WTC11 (cell line): ENCODE data around the gene EDDM13.

Source experiments
- ETV6 ChIP-seq: sonication (generic); formaldehyde crosslinking; IDR thresholded peaks from 2 replicates; pipeline ENCODE4 v1.8.1; 2022; ENCODE audit warnings: mild to moderate bottlenecking, missing genetic modification reagents
- FOXJ3 ChIP-seq: sonication (generic); formaldehyde crosslinking; IDR thresholded peaks from 2 replicates; pipeline ENCODE4 v1.9.0; 2021; ENCODE audit warnings: missing genetic modification reagents, mild to moderate bottlenecking, borderline replicate concordance
- GRHL2 ChIP-seq: fragments of 250-450 bp; sonication (Bioruptor Pico); IDR thresholded peaks from 2 replicates; pipeline ENCODE4 v1.8.0; 2022; ENCODE audit warnings: mild to moderate bottlenecking, moderate library complexity; ENCODE audit not compliant: insufficient replicate concordance, severe bottlenecking
- SP1 ChIP-seq: sonication (generic); formaldehyde crosslinking; conservative IDR thresholded peaks from 2 replicates; pipeline ENCODE4 v1.8.1; 2022; ENCODE audit warnings: missing genetic modification reagents
- TEAD4 ChIP-seq: sonication (generic); formaldehyde crosslinking; IDR thresholded peaks from 2 replicates; pipeline ENCODE4 v1.8.0; 2022; ENCODE audit warnings: mild to moderate bottlenecking, missing genetic modification reagents
- ZNF317 ChIP-seq: sonication (generic); formaldehyde crosslinking; IDR thresholded peaks from 2 replicates; pipeline ENCODE4 v1.8.1; 2023; ENCODE audit warnings: low read depth, mild to moderate bottlenecking, moderate library complexity, missing genetic modification reagents, borderline replicate concordance
- TF ChIP-seq, protein P1 (sequence below): sonication (generic); formaldehyde crosslinking; IDR thresholded peaks from 2 replicates; pipeline ENCODE4 v1.8.1; 2023; ENCODE audit warnings: mild to moderate bottlenecking, moderate library complexity, missing genetic modification reagents
- TF ChIP-seq, protein P2 (sequence below): fragments of 200-600 bp; IDR thresholded peaks from 2 replicates; pipeline ENCODE4 v1.8.0; 2022; ENCODE audit warnings: antibody characterized with exemption
- TF ChIP-seq, protein P3 (sequence below): sonication (generic); formaldehyde crosslinking; IDR thresholded peaks from 2 replicates; pipeline ENCODE4 v1.8.0; 2022; ENCODE audit warnings: missing genetic modification reagents
- TF ChIP-seq, protein P4 (sequence below): sonication (generic); formaldehyde crosslinking; IDR thresholded peaks from 2 replicates; pipeline ENCODE4 v1.8.1; 2022; ENCODE audit warnings: missing genetic modification reagents, borderline replicate concordance
- TF ChIP-seq, protein P5 (sequence below): sonication (generic); formaldehyde crosslinking; IDR thresholded peaks from 2 replicates; pipeline ENCODE4 v1.8.1; 2022; ENCODE audit warnings: mild to moderate bottlenecking, moderate library complexity, missing genetic modification reagents
- TF ChIP-seq, protein P6 (sequence below): fragments of 250-450 bp; sonication (Bioruptor Pico); IDR thresholded peaks from 2 replicates; pipeline ENCODE4 v1.9.0; 2021; ENCODE audit warnings: moderate library complexity, mild to moderate bottlenecking, inconsistent platforms, borderline replicate concordance
- TF ChIP-seq, protein P7 (sequence below): sonication (generic); formaldehyde crosslinking; IDR thresholded peaks from 2 replicates; pipeline ENCODE4 v1.8.1; 2023; ENCODE audit warnings: mild to moderate bottlenecking, missing genetic modification reagents, moderate library complexity

DNA sequence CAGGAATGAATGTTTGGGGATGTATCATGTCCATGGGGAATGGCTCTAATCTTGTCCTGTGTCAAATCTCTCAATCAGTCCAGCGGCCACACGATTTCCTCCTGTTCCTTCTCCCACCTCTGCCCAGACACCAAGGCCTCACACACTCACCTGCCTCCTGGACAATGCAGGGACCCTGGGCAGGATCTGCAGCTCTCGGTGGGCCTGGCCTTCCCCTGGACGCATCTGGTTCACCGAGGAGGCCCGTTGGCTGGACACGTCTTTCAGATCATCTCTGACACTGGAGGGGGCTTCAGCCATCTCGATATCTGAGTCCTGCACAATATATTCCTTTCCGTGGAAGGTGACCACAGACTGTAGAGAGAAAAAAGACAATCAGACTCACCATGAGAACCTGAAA, 49.1 kb upstream of the EDDM13 start:
- TF ChIP-seq, protein P1, sequence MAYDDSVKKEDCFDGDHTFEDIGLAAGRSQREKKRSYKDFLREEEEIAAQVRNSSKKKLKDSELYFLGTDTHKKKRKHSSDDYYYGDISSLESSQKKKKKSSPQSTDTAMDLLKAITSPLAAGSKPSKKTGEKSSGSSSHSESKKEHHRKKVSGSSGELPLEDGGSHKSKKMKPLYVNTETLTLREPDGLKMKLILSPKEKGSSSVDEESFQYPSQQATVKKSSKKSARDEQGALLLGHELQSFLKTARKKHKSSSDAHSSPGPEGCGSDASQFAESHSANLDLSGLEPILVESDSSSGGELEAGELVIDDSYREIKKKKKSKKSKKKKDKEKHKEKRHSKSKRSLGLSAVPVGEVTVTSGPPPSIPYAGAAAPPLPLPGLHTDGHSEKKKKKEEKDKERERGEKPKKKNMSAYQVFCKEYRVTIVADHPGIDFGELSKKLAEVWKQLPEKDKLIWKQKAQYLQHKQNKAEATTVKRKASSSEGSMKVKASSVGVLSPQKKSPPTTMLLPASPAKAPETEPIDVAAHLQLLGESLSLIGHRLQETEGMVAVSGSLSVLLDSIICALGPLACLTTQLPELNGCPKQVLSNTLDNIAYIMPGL (CRISPR knock-in tag), result no peak
- TF ChIP-seq, protein P2, sequence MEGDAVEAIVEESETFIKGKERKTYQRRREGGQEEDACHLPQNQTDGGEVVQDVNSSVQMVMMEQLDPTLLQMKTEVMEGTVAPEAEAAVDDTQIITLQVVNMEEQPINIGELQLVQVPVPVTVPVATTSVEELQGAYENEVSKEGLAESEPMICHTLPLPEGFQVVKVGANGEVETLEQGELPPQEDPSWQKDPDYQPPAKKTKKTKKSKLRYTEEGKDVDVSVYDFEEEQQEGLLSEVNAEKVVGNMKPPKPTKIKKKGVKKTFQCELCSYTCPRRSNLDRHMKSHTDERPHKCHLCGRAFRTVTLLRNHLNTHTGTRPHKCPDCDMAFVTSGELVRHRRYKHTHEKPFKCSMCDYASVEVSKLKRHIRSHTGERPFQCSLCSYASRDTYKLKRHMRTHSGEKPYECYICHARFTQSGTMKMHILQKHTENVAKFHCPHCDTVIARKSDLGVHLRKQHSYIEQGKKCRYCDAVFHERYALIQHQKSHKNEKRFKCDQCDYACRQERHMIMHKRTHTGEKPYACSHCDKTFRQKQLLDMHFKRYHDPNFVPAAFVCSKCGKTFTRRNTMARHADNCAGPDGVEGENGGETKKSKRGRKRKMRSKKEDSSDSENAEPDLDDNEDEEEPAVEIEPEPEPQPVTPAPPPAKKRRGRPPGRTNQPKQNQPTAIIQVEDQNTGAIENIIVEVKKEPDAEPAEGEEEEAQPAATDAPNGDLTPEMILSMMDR, result no peak
- no peak for TF ChIP-seq TEAD4 (CRISPR knock-in tag)
- TF ChIP-seq SP1 (CRISPR knock-in tag), result no peak
- no peak for TF ChIP-seq ETV6 (CRISPR knock-in tag)
- TF ChIP-seq, protein P3, sequence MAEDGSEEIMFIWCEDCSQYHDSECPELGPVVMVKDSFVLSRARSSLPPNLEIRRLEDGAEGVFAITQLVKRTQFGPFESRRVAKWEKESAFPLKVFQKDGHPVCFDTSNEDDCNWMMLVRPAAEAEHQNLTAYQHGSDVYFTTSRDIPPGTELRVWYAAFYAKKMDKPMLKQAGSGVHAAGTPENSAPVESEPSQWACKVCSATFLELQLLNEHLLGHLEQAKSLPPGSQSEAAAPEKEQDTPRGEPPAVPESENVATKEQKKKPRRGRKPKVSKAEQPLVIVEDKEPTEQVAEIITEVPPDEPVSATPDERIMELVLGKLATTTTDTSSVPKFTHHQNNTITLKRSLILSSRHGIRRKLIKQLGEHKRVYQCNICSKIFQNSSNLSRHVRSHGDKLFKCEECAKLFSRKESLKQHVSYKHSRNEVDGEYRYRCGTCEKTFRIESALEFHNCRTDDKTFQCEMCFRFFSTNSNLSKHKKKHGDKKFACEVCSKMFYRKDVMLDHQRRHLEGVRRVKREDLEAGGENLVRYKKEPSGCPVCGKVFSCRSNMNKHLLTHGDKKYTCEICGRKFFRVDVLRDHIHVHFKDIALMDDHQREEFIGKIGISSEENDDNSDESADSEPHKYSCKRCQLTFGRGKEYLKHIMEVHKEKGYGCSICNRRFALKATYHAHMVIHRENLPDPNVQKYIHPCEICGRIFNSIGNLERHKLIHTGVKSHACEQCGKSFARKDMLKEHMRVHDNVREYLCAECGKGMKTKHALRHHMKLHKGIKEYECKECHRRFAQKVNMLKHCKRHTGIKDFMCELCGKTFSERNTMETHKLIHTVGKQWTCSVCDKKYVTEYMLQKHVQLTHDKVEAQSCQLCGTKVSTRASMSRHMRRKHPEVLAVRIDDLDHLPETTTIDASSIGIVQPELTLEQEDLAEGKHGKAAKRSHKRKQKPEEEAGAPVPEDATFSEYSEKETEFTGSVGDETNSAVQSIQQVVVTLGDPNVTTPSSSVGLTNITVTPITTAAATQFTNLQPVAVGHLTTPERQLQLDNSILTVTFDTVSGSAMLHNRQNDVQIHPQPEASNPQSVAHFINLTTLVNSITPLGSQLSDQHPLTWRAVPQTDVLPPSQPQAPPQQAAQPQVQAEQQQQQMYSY (CRISPR knock-in tag), result no peak
- TF ChIP-seq, protein P4, sequence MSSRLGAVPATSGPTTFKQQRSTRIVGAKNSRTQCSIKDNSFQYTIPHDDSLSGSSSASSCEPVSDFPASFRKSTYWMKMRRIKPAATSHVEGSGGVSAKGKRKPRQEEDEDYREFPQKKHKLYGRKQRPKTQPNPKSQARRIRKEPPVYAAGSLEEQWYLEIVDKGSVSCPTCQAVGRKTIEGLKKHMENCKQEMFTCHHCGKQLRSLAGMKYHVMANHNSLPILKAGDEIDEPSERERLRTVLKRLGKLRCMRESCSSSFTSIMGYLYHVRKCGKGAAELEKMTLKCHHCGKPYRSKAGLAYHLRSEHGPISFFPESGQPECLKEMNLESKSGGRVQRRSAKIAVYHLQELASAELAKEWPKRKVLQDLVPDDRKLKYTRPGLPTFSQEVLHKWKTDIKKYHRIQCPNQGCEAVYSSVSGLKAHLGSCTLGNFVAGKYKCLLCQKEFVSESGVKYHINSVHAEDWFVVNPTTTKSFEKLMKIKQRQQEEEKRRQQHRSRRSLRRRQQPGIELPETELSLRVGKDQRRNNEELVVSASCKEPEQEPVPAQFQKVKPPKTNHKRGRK (CRISPR knock-in tag), result no peak
- TF ChIP-seq, protein P5, sequence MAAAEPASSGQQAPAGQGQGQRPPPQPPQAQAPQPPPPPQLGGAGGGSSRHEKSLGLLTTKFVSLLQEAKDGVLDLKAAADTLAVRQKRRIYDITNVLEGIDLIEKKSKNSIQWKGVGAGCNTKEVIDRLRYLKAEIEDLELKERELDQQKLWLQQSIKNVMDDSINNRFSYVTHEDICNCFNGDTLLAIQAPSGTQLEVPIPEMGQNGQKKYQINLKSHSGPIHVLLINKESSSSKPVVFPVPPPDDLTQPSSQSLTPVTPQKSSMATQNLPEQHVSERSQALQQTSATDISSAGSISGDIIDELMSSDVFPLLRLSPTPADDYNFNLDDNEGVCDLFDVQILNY (CRISPR knock-in tag), result no peak
- no peak for TF ChIP-seq GRHL2
- TF ChIP-seq, protein P6, sequence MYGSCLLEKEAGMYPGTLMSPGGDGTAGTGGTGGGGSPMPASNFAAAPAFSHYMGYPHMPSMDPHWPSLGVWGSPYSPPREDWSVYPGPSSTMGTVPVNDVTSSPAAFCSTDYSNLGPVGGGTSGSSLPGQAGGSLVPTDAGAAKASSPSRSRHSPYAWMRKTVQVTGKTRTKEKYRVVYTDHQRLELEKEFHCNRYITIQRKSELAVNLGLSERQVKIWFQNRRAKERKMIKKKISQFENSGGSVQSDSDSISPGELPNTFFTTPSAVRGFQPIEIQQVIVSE (CRISPR knock-in tag), result no peak
- TF ChIP-seq ZNF317, result no peak
- no peak for TF ChIP-seq FOXJ3 (CRISPR knock-in tag)
- TF ChIP-seq, protein P7, sequence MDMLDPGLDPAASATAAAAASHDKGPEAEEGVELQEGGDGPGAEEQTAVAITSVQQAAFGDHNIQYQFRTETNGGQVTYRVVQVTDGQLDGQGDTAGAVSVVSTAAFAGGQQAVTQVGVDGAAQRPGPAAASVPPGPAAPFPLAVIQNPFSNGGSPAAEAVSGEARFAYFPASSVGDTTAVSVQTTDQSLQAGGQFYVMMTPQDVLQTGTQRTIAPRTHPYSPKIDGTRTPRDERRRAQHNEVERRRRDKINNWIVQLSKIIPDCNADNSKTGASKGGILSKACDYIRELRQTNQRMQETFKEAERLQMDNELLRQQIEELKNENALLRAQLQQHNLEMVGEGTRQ (CRISPR knock-in tag), result no peak
